ENCODE data around the gene PPP4R1. TPM values are rescaled to one million over a fixed set of nuclear protein-coding genes. Genes with fewer than 3 reads are reported as not detected.

PPP4R1 gene
- total RNA-seq, 4 donors from 2014 or later, result 118 to 168 (median 140) TPM

DNA sequence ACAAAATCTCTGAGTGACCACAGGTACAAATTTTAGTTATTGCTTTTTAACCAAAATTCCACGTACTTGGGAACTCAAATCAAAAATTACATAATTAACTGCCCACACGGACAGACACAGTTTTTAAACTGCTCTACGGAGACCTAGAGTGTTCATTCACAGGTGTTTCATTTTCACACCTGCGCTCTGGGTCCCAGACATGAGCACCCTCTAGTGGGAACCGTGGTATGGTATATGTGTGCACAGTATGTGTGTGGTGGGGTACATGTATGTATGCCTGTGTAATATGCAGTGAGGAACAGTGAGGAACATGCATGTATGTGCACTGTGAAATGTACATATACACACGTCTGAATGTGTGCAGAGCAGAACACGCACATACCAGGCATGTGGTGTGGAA is 65.0 kb downstream of the PPP4R1 start:
- TF ChIP-seq, protein P1, sequence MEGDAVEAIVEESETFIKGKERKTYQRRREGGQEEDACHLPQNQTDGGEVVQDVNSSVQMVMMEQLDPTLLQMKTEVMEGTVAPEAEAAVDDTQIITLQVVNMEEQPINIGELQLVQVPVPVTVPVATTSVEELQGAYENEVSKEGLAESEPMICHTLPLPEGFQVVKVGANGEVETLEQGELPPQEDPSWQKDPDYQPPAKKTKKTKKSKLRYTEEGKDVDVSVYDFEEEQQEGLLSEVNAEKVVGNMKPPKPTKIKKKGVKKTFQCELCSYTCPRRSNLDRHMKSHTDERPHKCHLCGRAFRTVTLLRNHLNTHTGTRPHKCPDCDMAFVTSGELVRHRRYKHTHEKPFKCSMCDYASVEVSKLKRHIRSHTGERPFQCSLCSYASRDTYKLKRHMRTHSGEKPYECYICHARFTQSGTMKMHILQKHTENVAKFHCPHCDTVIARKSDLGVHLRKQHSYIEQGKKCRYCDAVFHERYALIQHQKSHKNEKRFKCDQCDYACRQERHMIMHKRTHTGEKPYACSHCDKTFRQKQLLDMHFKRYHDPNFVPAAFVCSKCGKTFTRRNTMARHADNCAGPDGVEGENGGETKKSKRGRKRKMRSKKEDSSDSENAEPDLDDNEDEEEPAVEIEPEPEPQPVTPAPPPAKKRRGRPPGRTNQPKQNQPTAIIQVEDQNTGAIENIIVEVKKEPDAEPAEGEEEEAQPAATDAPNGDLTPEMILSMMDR (IDR thresholded peaks at IDR 0.05), result no peak
- no peak for TF ChIP-seq POLR2A (IDR thresholded peaks at IDR 0.05)
- peaks cover 0 to 86% (median 10%) of the 10 kb centered on the region in 3 donors for H3K36me3 ChIP-seq
- H3K9me3 ChIP-seq, result no peaks in the 10 kb centered on the region
- no peak overlapping the region for H3K27ac ChIP-seq
- no peaks in the 10 kb centered on the region for H3K4me1 ChIP-seq
- H3K27me3 ChIP-seq, result no peaks in the 10 kb centered on the region
- no peak for DNase-seq
- H3K4me3 ChIP-seq, result no peak overlapping the region

DNA sequence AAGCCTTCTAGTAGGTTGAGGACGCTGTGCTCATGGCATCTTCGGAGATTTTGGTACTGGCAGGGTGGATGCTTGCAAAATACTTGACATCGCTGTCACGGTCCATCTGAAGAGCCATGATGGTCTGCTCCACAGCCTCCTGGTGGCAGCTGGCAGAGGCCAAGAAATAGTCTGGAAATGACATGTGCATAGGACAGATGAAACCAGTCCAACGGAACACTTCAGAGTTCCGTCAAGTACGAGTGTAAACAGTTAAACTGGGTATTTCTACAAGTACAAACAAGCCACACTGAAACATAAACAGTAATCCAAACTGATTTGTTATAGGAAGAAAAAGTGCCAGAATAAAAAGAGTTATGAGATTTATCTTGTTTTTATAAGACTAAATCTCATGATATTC is 66.6 kb downstream of the PPP4R1 start:
- Histone ChIP-seq H3K27me3 (no peaks in the 10 kb centered on the region), H3K27ac (no peak overlapping the region), H3K4me3 (no peak overlapping the region), H3K4me1 (no peaks in the 10 kb centered on the region), H3K9me3 (no peaks in the 10 kb centered on the region), H3K36me3 (peaks cover 0 to 70% (median 10%) of the 10 kb centered on the region in 3 donors)
- DNase-seq, result no peak
- TF ChIP-seq, protein P1 (IDR thresholded peaks at IDR 0.05), result no peak
- no peak for TF ChIP-seq POLR2A (IDR thresholded peaks at IDR 0.05)

DNA sequence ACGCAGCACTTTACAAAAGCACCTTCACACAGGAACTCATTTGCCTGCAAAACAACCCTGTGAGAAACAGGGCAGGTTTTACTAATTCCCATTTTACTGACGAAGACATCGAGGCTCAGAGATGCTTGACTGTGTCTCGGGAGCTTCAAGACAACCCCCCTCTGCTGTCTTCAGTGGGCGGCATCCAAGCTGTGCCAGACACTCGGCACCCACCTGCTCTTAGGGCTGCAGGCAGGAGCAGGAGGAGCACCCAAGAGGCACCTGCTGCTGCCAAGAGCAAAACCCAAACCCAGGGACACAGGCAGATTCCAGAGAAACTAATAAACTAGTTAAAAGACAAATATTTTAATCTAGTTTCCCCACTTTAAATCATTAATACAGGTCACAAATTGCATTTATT is 67.9 kb downstream of the PPP4R1 start:
- TF ChIP-seq, protein P1 (IDR thresholded peaks at IDR 0.05), result no peak
- no peak for TF ChIP-seq POLR2A (IDR thresholded peaks at IDR 0.05)
- peaks cover 0 to 57% (median 10%) of the 10 kb centered on the region in 3 donors for H3K36me3 ChIP-seq
- no peak overlapping the region for H3K27ac ChIP-seq
- DNase-seq, result no peak
- no peaks in the 10 kb centered on the region for H3K27me3 ChIP-seq
- no peak overlapping the region for H3K4me3 ChIP-seq
- no peaks in the 10 kb centered on the region for H3K9me3 ChIP-seq
- no peaks in the 10 kb centered on the region for H3K4me1 ChIP-seq

DNA sequence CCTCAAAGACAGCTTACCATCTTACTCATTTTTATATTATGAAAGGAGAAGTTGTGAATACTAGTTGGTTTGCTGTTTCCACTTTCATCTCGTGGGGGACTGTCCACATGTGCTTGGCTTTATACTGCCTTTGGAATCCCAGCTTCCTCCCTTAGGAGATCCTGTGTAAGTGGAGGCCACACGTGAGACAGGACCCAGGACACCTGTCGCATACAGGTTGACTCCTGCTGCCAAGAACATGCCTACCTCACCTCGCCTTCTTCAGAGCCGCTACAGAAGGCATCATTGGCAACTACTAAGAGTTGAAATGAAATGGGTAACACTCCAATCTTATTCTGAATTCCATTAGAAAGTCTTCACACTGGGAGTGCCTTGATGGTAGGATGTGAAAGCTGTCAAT is 69.3 kb downstream of the PPP4R1 start:
- Histone ChIP-seq H3K9me3 (no peaks in the 10 kb centered on the region), H3K4me3 (no peak overlapping the region), H3K4me1 (no peaks in the 10 kb centered on the region), H3K36me3 (peaks cover 0 to 42% (median 10%) of the 10 kb centered on the region in 3 donors), H3K27me3 (no peaks in the 10 kb centered on the region), H3K27ac (no peak overlapping the region)
- TF ChIP-seq, protein P1 (IDR thresholded peaks at IDR 0.05), result no peak
- TF ChIP-seq POLR2A (IDR thresholded peaks at IDR 0.05), result no peak
- DNase-seq, result no peak

DNA sequence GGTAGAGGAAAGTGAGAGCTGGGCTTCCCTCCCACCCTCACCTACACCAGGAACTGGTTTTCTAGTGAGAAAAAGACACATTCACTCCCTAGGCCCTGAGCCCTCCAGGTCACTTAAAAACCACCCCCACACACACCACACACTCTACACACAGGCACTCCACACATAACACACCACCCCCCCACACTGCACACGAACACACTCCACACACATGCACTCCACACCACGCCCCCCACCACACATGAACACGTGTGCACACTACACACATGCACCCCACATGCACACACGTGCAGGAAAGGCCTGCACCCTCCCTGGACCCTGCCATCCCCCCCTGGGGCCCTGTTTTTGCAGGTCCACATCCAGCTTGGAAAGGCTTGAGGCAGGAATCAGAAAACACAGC is 71.4 kb downstream of the PPP4R1 start:
- H3K27ac ChIP-seq, result no peak overlapping the region
- H3K4me1 ChIP-seq, result no peaks in the 10 kb centered on the region
- no peaks in the 10 kb centered on the region for H3K27me3 ChIP-seq
- no peak for TF ChIP-seq POLR2A (IDR thresholded peaks at IDR 0.05)
- TF ChIP-seq, protein P1 (IDR thresholded peaks at IDR 0.05), result no peak
- DNase-seq, result no peak
- H3K4me3 ChIP-seq, result no peak overlapping the region
- no peaks in the 10 kb centered on the region for H3K9me3 ChIP-seq
- peaks cover 0 to 31% (median 0%) of the 10 kb centered on the region in 3 donors for H3K36me3 ChIP-seq

DNA sequence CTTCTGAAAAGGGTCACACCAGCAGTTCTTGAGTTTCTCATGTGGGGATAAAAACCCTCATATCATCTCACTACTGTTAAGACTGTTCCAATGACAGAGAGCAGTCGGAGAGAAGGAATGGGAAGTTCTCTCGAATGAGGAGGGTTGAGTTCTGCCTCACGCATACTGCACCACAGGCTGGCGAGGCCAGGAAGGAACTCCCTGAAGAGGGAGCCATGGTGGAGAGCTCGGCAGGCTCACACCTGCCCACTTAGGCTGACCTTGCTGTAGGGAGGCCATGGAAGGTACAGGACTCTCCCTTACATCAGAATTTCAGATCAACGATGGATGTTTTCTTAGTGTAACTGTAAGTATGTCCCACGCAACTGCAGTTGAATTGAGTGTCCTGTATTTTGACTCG is 74.4 kb downstream of the PPP4R1 start:
- no peak overlapping the region for H3K4me3 ChIP-seq
- no peak overlapping the region for H3K27ac ChIP-seq
- H3K36me3 ChIP-seq, result peaks cover 0 to 29% (median 0%) of the 10 kb centered on the region in 3 donors
- no peaks in the 10 kb centered on the region for H3K9me3 ChIP-seq
- TF ChIP-seq POLR2A (IDR thresholded peaks at IDR 0.05), result no peak
- no peak for DNase-seq
- H3K4me1 ChIP-seq, result no peaks in the 10 kb centered on the region
- no peaks in the 10 kb centered on the region for H3K27me3 ChIP-seq
